Dedifferentiated amniotic fluid mesenchymal stem cell (primary cell): ENCODE data around the gene RCAN3.

Experiments
- DNase-seq: peaks from one replicate; pipeline ENCODE4 v3.0.0-alpha.2; 2016; ENCODE audit errors: extremely low spot score

RCAN3 gene

DNA sequence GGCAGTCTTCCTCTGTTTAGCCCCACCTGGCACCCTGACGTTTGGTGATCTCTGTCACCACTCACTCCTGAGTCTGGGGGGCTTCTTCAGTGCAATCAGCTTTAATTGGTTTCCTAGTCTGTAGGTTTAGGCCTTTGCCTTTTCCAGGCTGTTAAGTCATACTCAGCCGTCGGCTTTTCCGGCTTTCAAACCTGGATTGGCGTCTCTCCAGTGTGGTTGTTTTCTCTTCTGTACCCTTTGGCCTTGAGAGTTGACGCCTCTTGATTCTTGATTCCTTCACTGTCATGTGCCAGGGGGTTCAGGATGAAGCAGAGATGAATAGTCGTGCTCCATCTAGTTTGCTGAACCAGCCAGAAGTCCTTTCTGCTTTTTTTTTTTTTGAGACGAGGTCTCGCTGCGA, 78.1 kb downstream of the RCAN3 start:
- no peak for DNase-seq

DNA sequence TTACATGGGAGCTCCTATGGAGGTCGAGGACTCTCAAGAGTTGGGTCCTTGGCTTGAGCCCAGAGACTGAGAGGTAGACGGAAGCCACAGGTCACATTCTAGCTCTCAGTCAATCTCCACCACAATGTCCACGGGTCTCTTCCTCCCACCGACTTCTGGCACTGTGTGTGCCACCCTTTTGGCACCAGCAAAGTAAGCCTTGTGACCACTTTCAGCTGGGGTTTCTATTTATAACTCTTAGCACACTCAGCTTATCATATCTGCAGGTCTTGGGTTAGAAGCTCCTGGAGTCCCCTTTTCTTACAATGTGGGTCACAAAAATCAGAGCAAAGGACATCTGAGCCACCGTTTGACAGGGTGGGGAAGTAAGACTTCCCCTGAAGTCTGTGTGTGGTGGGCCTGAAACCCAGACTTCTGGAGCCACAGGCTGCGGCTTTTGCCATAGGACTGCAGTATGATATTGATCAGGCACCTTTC, 81.6 kb downstream of the RCAN3 start:
- no peak for DNase-seq

DNA sequence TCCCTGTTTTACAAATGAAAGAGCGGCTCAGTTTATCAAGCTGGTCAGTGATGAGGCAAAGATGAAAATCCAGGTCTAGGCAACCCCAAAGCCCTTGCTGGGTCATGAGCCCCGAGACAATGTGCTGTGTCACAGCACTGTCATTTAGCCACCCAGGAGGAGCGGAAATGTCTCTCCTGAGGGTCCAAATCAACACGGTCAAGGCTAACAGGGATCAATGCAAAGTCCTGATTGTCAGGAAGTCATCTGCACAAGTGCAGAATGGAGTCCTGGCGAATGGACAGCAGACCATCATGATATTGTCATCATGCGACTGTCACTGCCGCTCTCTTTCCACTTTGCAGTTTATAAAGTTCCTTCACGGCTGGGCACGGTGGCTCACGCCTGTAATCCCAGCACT, 83.5 kb downstream of the RCAN3 start:
- DNase-seq = no peak

DNA sequence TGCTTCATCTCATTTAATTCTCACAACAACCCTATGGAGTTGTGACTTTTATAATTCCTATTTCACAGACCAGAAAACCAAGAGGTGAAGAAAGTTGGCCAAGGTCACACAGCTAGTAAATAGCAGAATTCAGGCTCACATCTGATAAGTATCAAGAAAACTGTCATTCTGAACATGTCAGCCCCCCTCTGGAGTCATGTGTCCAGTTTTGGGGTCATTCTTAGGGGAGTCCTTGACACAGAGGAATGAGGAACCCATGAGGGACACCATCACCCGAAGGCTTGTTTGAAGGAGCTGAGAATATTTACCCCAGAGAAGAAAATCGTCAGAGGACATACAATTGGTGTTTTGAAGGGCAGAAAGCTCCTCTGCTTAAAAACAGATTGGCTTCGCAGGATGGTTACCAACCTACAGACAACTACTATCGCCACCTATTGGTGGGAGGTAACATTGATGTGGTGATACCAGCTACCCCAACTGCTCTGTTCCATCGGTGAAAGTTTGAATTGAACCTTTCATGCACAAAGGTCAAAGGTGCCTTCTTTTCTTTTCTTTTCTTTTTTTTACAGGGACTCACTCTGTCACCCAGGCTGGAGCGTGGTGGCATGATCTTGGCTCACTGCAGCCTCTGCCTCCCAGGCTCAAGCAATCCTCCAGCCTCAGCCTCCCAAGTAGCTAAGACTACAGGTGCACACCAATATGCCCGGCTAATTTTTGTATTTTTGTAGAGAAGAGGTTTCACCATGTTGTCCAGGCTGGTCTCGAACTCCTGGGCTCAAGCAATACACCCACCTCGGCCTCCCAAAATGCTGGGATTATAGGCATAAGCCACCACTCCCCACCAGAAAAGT, 84.6 kb downstream of the RCAN3 start:
- DNase-seq = no peak

DNA sequence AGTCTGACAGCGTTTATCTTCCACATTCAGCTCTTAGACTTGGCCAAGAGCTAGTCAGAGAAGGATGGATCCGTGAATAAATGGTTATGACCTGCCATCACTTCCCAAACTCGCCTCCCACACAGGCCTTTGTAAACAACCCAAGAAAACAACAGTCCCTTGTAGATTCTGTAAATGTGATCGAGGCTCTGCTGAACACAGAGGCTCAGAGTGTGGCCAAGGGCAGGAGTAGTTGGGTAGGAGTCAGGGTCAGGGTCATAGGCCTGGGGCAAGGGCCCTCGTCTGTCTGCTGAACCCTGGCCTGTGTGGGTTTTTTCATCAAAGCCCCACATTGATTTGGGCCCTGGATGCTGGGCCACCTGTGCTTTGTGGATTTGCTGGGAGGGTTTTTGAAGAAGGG, 85.9 kb downstream of the RCAN3 start:
- DNase-seq = no peak

DNA sequence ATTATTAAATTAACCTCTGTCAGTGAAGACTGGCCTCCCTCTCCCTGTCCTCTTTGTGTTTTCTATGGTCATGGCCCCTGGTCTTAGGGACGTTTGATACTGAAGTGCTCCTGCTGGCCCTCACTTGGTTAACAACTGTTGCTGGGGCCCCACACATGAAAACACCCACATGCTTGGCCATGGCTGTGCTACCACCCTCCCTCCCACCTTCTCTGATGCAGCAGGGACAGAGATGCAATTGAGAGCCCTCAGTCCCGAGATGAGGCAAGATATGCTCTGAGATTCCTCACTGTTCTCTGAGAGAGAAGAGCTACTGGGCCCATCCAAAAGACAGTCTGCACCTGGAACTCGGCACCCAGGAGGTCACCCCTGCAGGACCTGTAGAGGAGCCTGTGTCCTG, 86.6 kb downstream of the RCAN3 start:
- DNase-seq = no peak
